Omental fat pad (tissue), 4 donors: ENCODE measurements around the gene SEPTIN6. TPM values are rescaled to one million over a fixed set of nuclear protein-coding genes. Genes with fewer than 3 reads are reported as not detected.

Source experiments
- ATAC-seq: fragments of 150-250 bp; one replicate; pipeline ENCODE4 v1.9.1; 2016; ENCODE audit warnings: mild to moderate bottlenecking, moderate library complexity; ENCODE audit not compliant: low FRiP score
- DNase-seq: peaks from one replicate; pipeline ENCODE4 v3.0.0-alpha.2; 2019; ENCODE audit warnings: low spot score
- total RNA-seq, 4 donors: library from RNA; depleted of rRNA; stranded (reverse); fragments of >200 nt; gene quantifications; one replicate each; pipeline ENCODE4 v1.1.0, GENCODE V29; 2016
- TF ChIP-seq, protein P1 (sequence below), 3 donors: fragments of 450-650 bp; IDR thresholded peaks; one replicate each; pipeline ENCODE4 v1.5.1; 2016 to 2017; ENCODE audit warnings: antibody characterized with exemption in 3 of 3, mild to moderate bottlenecking in 3 of 3, moderate library complexity in 2 of 3

Gene SEPTIN6
- total RNA-seq, 4 donors from 2014 or later: 13.9 to 19.2 (median 17.8) TPM

DNA sequence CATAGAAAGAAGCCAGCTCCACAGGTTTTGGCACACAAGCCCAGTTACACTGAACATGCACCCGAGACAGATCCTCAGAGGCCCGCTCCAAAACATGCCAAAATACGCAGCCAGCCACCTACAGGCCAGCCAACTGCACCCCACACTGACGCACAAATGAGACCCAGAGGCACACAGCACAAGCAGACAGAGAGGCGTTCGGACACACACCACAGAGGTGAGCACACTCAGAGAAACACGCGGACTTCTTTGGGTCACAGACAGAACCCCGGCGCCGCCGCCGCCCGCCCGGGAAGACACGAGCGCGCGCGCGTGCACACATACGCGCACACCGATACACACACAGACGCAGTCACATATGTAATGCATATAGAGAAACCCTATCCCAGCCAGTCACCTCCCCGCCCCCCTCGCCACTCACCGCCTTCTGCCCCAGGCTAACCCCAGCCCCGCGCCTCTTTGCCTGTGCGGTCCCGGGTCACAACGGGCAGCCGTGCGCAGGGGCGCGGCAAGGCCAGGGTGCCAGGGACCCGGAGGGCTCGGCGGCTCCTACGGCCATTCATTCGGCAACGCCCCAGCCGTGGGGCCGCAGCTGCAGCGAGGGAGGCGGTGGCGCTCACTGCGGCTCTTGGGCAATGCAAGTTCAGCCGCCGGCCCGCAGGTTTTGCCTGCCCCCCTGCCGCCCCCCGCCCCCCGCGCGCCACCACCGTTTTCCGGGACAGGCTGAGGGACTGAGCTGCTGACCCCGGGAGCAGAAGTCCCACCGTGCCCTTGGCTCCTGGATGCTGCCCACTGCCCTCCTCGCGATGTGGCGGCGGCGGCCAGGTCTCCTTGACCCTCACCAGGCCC lies 553 bp downstream of the SEPTIN6 start:
- ATAC-seq (peak; percentile 13), DNase-seq (no peak)
- TF ChIP-seq, protein P1, sequence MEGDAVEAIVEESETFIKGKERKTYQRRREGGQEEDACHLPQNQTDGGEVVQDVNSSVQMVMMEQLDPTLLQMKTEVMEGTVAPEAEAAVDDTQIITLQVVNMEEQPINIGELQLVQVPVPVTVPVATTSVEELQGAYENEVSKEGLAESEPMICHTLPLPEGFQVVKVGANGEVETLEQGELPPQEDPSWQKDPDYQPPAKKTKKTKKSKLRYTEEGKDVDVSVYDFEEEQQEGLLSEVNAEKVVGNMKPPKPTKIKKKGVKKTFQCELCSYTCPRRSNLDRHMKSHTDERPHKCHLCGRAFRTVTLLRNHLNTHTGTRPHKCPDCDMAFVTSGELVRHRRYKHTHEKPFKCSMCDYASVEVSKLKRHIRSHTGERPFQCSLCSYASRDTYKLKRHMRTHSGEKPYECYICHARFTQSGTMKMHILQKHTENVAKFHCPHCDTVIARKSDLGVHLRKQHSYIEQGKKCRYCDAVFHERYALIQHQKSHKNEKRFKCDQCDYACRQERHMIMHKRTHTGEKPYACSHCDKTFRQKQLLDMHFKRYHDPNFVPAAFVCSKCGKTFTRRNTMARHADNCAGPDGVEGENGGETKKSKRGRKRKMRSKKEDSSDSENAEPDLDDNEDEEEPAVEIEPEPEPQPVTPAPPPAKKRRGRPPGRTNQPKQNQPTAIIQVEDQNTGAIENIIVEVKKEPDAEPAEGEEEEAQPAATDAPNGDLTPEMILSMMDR (IDR thresholded peaks at IDR 0.05): no peak

DNA sequence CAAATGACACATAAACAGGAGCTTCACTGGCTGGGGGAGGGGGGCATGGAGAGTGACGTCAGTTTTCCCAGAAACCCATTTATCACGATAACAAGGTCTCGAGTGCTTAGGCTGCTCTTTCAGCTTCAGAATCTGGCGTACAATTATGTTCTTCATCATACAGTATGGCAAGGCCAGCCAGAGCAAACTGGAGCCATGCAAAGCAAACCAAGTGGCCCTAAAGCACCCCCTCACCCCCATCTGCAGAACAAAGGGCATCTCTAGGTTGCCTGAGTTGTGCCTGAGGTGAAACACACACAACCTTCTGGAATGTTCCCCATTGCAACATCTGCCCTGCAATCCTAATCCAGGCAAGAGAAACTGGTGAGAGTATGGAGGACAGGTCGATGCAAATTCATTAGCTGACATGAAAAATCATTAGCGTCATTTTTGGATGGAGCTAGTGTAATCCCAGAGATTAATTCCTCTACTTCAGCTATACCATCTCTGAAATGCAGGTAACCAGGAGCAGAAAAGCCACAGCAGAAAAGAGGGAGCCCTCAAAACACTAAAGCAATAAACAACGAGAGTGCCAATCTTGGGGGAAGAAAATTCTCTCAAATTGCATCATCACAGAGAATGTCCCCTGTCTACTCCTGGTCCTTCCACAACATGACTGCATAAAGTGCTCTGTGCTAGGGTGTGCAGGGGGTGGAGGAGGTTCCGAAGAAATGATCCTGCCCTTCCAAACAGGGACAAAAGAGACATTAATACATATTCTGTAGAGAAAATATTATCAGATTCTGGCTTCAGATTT lies 1.8 kb downstream of the SEPTIN6 start:
- ATAC-seq (no peak), DNase-seq (no peak)
- TF ChIP-seq, protein P1 (IDR thresholded peaks at IDR 0.05): no peak

DNA sequence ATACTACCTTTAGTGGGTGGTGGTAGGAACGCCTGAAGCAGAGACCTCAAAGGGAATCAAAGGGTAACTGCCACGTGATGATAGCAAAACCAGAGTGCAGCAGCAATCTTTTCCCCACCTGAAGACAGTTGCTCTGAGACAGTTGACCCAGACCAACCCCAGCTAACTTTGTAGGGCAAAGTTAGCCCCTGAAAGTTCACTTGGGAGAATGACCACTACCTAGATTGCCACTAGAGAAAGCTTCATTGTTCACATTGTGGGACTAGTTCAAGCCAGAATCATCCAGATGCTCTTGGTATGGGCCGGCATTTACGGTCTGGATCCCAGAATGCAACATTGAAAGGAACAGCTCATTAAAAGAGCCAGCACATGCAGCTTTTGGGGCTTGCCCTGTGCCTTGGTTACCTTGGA lies 4.1 kb downstream of the SEPTIN6 start:
- DNase-seq (no peak), ATAC-seq (no peak)
- TF ChIP-seq, protein P1 (IDR thresholded peaks at IDR 0.05): no peak

DNA sequence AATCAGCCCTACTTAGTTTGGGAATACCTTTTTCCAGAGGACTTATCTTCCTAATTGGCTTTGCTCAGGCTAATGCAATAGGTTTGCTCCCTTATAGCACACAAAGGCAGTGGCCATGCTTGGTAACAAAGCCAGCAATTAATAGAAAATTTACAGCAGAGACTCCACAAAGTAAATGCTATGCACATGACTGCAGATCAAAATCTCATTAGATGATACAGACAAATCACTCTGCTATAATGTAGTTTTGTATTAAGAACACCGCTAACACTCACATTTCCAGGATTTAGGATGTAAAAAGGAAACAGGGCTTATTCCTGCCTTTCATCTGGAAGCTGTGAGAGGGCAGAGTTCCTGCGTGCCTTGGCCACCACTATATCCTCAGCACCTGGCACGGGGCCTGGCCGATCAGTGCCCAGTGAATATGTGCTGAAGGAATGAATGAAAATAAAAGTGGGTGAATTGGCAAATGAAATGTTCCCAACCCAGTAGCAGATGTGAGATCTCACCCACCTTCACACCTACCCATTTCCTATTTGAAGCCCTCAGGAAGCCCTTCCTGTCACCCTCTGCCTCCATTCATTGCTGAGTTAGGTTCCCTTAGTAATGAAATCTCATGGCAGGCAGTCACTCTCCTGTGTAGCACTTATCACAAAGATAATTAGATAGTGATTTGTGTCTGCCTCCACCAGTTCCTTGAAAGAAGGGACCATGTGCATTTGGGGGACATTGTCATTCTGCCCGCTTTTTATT lies 5.1 kb downstream of the SEPTIN6 start:
- no peak for ATAC-seq
- TF ChIP-seq, protein P1 (IDR thresholded peaks at IDR 0.05): no peak
- no peak for DNase-seq

DNA sequence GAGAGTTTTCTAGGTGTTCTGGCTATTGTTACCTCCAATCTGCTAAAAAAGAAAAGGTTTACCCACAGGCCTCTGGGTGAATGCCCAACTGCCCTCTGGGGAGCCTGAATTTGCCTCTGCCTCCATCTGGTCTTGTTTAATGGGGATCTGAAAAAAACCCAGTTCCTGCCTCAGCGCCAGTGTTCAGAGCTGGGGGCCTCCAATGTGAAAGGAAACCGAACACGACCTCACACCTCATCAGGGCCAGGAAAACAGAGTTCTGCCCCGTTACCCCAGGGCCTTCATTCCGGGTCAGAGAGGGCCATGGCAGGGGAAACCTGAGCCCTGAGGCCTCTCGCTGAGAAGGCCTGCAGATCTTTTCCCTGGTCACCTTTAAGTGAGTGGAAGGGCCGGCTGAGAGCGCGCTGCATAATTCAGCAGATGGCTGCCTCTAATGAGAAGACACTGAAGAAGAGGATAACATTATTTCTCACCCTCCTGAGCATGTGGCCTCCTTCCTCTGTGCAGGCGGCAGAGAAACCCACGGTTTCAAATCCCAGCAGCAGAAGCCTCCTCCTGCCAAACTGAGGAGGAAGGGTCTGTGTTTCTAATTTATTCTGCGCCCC lies 6.8 kb downstream of the SEPTIN6 start:
- DNase-seq: no peak
- TF ChIP-seq, protein P1 (IDR thresholded peaks at IDR 0.05): no peak
- no peak for ATAC-seq

DNA sequence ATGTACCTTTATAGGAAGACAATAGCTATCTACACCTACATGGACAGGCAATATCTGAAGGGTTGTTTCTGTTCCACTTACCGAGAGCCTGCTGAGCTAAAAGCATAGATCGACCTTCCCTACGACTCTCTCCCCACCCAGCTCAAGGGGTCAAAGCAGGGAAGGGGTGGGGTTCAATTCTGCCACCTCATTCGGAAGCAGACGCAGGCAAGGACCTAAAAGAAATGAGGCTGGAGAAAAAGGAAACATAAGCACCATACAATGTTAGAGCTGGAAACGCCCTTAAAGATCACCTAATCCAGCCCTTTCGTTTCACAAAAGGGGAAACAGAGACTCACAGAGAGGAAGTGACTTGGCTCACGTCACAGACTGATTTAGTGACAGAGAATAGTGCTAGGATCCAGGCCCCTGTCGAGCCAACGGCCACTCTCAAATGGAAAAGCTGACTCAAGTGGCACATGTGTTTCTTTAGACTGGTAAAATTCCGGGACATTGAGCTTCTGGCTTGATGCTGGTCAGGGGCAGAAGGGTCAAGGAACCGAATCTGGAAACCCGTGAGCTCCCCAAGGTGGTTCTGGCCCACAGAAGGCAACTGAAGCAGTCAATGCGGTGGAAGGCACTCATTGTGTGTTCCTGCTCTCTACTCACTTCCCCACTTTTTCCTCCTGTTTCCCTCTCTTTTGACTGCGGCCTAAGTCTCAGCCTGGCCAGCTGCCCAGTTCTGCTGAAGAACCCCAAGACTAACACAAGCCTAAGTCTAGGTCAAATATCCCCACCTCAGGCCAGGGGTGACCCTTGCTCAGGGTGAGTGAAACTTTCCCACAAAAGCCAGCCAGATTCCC lies 7.5 kb downstream of the SEPTIN6 start:
- ATAC-seq (peak; percentile 73), DNase-seq (no peak)
- TF ChIP-seq, protein P1 (IDR thresholded peaks at IDR 0.05): no peak
